ENCODE data around the gene LOXL1.

LOXL1 gene

DNA sequence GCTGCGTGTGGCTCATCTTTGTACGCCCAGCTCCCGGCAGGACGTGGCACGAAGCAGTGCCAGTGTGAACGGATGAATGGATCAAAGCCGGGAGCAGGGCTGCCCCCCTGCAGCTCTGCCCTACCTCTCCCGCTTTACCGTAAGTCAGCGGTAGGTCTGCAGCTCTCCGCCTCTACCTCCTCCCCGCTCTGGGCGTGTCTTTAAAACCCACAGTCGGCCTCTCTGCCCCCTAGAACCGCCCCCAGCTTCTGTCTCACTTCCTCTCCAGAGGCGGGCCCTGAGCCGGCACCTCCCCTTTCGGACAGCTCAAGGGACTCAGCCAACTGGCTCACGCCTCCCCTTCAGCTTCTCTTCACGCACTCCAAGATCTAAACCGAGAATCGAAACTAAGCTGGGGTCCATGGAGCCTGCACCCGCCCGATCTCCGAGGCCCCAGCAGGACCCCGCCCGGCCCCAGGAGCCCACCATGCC lies 68.2 kb downstream of the LOXL1 start, which contains the start of gene PML:
TSS of gene PML (plus strand) at position 304 of the 471 bp plus-strand sequence. CDS start at position 401, 97 bp downstream.
- FAIRE-seq (no peak), DNase-seq (ENCODE audit: insufficient read length, low spot score) (peak; percentile 91)
- TF ChIP-seq, protein P1, sequence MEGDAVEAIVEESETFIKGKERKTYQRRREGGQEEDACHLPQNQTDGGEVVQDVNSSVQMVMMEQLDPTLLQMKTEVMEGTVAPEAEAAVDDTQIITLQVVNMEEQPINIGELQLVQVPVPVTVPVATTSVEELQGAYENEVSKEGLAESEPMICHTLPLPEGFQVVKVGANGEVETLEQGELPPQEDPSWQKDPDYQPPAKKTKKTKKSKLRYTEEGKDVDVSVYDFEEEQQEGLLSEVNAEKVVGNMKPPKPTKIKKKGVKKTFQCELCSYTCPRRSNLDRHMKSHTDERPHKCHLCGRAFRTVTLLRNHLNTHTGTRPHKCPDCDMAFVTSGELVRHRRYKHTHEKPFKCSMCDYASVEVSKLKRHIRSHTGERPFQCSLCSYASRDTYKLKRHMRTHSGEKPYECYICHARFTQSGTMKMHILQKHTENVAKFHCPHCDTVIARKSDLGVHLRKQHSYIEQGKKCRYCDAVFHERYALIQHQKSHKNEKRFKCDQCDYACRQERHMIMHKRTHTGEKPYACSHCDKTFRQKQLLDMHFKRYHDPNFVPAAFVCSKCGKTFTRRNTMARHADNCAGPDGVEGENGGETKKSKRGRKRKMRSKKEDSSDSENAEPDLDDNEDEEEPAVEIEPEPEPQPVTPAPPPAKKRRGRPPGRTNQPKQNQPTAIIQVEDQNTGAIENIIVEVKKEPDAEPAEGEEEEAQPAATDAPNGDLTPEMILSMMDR (IDR thresholded peaks at IDR 0.05; ENCODE audit: insufficient read depth, missing control alignments), result peak; percentile 3

DNA sequence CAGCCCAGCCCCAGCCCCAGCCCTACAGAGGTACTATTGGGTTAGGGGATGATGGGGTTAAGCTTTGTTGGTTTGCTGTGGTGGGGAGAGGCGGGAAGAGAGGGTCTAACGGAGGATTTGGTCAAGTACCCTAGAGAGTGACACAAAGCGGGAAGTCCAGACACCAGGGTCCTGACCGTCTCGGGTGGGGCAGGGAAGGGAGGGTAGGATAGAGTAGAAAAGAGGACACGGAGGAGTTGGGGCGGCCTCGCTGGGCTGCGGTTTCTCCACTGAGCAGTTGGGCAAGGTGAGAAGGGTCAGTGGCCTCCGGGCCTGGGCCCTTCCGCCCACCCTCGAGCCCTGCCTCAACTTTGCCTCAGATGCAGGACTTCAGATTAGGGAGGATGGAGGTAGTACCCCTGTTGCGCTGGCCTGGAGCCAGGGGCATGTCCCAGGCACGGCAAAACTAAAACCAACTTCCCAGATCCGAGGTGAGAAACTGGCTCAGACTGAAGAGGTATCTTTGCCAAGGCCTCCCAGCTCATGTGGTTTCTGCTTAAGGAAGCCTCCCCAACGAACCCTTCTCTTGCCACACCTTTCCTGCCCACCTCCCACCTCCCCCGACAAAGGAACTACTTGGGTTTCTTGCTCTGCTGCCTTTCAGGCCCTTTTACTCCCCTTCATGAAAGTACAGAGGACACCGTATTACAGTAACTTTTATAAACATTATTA lies 68.8 kb downstream of the LOXL1 start:
- TF ChIP-seq, protein P1 (IDR thresholded peaks at IDR 0.05; ENCODE audit: insufficient read depth, missing control alignments), result no peak
- DNase-seq (ENCODE audit: insufficient read length, low spot score), result no peak
- FAIRE-seq, result no peak

DNA sequence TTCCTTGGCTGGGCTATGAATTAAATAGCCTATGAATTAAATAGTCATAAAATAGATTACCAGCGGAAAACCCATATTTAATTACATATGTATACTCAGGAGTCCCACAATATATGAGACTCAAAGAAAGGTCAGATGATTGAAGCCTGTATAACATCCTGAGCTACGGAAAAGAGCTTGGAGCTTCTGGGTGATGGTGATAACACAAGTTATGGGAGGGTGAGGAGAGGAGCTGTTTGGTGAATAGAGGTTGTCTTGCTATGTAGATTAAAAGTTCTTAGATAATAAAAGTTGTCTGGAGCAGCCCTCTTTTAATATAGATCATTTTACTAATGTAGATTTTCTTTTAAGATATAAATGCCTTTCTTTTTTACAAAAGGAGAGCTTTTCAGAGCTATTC lies 70.0 kb downstream of the LOXL1 start:
- TF ChIP-seq, protein P1 (IDR thresholded peaks at IDR 0.05; ENCODE audit: insufficient read depth, missing control alignments), result no peak
- no peak for DNase-seq (ENCODE audit: insufficient read length, low spot score)
- FAIRE-seq, result no peak

DNA sequence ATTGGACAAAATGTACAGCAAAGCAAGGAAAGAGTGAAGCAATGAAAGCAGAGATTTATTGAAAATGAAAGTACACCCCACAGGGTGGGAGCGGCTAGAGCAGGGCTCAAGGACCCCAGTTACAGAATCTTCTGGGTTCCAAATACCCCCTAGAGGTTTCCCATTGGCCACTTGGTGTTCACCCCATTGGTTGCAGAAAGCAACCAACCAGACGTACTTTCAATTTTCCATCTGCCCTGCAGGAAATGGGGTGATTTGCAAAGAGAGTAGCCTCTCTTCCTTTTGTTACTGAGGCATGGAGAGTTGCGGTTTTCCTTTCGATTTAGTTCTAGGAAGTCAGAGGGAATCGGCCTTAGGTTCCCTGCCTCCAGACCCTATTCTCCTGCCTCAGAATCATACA lies 70.7 kb downstream of the LOXL1 start:
- TF ChIP-seq, protein P1 (IDR thresholded peaks at IDR 0.05; ENCODE audit: insufficient read depth, missing control alignments), result no peak
- FAIRE-seq, result no peak
- DNase-seq (ENCODE audit: insufficient read length, low spot score), result no peak

DNA sequence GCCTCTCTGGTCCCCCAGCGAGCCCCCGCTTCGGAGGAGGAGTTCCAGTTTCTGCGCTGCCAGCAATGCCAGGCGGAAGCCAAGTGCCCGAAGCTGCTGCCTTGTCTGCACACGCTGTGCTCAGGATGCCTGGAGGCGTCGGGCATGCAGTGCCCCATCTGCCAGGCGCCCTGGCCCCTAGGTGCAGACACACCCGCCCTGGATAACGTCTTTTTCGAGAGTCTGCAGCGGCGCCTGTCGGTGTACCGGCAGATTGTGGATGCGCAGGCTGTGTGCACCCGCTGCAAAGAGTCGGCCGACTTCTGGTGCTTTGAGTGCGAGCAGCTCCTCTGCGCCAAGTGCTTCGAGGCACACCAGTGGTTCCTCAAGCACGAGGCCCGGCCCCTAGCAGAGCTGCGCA lies 71.7 kb downstream of the LOXL1 start:
- no peak for DNase-seq (ENCODE audit: insufficient read length, low spot score)
- FAIRE-seq, result no peak
- TF ChIP-seq, protein P1 (IDR thresholded peaks at IDR 0.05; ENCODE audit: insufficient read depth, missing control alignments), result no peak
